Esophagus mucosa (tissue), 1 donor: ENCODE measurements around the gene CALML3. TPM values are rescaled to one million over a fixed set of nuclear protein-coding genes. Genes with fewer than 3 reads are reported as not detected.
"Not testable (repeated sequence)": the region's sequence is repeated elsewhere in the genome, so short reads cannot be mapped to it uniquely, and the experiment has no call there.

Source experiments
- ATAC-seq: fragments of 200-7000 bp; cut with Tn5 transposase; one replicate; pipeline ENCODE4 v1.9.1; 2020
- total RNA-seq: library from RNA; stranded (reverse); gene quantifications from one replicate; pipeline ENCODE4 v1.2.4, GENCODE V29; 2023
- donor health status: DM: yes; HTN: yes; CAD: no.

CALML3 gene
- total RNA-seq, 1 donor from 2014 or later = 501 TPM

DNA sequence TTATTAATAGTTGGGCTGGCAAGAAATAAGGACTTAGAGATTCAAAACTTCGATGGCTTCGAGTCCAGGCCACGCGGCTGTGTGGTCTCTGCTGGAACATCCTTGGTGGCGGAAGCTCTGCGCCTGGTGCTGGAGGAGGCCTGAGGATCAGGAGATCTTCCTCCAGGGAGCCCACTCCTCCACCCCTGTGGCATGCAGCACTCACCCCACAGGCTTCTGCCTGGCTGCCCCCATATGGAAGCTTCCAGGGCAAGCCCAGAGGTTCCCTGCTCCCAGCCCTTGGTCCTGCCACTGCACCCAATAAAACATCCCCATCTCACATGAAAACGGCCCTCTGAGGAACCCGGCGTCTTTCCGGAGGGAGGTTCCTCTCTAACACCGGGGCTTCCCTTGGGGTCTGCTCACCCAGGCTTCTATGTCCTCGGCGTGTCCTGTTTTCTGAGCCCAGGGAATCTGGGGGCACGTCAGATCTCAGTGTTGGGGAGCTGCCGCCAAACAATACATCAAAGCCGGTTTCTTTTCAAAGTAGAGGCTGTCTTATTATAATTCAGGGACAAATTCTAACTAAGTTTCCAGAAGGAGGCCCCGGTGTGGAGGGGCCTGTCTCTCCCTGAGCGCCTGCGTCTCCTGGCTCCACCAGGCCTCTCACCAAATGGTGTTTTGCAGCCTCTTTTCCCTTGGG lies 32.4 kb downstream of the CALML3 start:
- ATAC-seq = no peak

DNA sequence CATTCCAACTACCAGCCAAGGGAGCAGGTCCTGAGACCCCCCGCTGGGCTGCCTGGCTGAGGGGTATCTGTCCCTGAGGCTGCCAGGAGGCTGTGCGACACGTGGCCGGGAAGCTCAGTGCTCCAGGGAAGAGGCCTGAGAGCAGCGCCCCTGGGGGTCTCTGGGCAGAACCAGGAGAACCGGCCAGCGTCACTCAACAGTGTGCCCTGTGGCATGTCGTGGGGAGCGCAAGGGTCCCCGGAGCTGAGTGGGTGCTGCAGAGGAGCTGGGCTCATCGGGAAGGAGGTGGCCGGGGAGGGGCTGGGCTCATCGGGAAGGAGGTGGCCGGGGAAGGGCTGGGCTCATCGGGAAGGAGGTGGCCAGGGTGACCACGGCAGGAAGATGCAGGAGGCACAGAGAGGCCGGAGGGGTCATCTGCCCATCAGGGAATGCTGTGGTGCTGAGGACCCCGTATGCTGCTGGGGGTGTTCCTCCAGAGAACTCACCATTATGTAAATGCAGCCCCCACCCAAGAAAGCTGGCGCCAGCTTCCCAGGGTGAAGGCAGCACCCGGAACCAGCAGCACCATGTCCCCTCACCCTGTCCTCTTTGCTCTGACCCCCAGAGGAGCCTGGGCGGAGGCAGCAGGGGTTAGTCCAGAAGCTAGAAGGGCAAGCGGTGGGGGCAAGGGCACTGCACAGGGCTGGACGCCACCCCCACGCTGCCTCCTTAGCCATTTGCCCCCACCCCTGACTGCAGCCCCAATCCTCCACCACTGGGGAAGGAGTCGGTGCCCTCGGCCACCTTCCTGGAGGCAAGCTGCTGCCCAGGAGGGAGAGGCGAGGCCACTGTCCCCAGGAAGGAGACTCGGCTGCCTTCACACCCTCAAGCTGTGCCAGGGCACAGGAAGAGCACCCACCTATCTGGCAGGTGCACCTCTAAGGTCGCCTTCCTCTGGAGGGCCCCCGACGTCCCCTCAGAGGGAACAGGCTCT lies 33.3 kb downstream of the CALML3 start:
- no peak for ATAC-seq

- not testable (repeated sequence) for ATAC-seq
These were observed 34.3 kb downstream of the CALML3 start for GRCh38 chr10:5559022-5559421.

- ATAC-seq = no peak
These were observed 34.9 kb downstream of the CALML3 start for GRCh38 chr10:5559642-5560141.

DNA sequence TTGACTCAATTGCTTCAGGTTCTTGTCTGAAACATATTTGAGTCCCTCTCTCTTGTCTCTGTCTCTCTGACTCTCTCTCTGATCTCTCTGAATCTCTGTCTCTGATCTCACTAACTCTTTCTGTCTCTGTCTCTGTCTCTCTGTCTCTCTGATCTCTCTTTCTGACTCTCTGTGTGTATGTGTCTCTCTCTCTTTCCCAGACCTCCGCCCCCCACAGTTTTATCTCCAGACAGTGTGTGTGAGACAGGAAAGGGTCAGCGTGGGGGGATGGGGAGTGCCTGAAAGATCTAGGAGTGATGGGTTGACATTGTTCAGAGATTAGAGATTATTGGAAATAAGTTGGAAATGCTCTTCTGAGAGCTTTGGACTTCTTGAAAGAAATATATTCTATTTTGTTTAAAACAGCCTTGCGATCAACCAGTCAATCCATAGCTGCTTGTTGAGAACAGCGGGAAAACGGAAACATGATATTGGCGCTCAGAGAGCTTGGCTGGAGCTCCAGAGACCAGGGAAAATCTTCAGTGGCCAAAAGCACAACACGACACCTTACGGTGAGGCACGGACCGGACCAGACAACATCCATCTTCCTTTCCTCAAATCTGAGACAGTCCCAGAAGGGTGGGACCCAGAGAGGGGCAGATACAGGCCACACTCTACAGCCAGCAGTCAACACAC lies 35.5 kb downstream of the CALML3 start:
- no peak for ATAC-seq

DNA sequence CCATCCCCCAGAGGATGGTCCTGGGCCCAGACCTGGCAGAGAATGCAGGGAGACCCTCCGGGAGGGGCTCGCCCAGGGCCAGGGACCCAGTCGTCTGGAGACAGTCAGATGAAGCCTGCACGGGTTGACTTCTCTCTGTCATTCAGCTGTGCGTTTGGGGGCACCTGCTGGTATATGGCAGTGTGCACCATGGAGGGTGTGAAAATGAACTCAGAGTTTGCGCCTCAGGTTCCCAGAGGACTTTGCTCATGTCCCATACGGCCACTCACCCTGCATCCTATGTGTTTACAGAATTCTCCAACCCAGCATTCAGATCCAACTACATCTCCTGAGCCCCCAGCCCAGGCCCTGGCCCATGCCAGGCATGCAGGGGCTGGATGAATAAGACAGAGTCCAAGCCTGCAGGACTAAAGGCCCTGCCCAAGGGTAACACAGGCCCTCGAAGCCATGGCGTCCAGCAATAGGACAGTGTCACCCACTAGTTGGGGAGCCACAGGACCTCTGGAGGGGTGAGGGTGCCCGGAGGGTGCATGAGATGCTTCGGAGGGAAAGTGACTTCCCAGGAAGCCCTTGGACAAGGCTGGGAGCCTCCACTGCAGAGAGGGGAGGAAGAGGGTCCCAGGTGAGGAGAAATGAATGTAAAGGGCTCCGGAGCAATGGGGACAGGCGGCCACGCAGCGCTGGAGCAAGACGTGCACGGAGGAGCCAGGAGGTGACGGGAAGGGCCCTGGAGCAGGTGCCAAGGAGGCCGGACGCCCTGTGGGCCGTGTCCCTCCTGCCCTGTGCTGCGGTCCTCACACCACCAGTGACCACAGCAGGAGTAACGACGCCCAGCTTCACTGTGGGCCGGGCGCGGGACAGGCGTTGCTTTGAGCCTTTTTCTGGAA lies 36.3 kb downstream of the CALML3 start:
- ATAC-seq = no peak

DNA sequence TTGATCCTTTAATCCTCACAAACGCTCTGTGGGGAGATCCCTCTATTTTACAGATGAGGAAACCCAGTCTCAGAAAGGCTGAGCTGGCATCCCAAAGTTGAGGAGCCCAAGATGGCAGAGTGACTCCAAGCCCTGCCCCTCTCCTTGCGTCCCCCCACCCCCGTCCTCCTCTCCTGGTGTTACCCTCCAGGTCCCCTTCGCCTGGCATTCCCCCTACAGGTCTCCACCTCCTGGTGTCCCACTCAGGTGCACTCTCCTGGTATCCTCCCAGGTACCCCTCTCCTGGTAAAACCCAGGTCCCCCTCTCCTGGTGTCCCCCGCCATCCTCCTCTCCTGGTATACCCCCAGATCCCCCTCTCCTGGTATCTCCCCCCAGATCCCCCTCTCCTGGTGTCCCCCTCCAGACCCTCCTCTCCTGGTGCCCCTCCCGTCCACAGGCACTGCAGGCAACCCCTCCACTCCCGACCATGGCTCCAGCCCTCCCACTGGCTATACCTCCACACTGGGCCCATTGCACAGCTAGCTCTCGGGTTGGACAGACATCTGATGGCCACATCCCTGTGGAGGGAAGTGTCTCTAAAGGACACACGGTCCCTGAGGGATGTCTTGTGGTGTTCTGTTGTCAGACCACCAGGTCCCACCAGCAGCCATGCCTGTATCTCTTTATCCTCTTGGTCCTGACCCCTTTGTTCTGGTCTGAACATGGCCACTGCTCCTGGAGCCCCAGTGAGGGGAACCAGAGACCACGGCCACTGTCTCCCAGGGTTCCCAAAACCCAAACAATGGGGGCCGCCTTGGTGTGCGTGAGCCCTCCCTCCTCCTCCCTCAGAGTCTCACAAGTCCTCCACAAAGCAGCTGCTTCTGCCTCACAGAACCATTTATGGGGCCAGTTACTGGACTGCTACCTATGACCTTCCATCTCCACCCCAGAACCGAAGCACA lies 37.2 kb downstream of the CALML3 start:
- ATAC-seq = no peak

GRCh38 chr10:5563321-5563961 lies 38.7 kb downstream of the CALML3 start:
- no peak for ATAC-seq

DNA sequence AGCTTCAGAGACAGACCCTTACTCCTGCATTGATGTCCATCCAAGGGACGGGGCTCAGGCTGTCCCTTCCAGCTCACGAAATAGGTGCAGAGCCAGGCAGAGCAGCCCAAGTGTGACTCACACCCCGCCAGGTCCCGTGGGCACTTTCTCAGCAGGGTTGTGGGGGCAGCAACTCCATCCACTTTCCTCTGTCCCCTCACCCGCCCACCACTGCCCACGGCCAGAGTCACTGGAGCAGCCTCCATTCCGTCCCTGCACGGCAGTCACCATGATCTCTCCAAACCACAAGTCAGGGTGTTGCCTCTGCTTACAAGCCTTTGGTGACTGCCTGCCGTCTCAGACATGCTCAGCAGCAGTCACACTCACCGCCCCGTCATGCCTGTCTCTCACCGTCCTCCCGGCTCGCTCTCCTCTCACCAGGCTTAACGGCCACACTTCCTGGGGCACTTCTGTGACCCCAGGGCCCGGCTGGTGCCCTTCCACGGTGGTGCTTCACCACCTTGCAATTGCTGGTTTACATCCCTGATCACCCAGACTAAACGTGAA lies 39.3 kb downstream of the CALML3 start:
- ATAC-seq = peak; percentile 68

DNA sequence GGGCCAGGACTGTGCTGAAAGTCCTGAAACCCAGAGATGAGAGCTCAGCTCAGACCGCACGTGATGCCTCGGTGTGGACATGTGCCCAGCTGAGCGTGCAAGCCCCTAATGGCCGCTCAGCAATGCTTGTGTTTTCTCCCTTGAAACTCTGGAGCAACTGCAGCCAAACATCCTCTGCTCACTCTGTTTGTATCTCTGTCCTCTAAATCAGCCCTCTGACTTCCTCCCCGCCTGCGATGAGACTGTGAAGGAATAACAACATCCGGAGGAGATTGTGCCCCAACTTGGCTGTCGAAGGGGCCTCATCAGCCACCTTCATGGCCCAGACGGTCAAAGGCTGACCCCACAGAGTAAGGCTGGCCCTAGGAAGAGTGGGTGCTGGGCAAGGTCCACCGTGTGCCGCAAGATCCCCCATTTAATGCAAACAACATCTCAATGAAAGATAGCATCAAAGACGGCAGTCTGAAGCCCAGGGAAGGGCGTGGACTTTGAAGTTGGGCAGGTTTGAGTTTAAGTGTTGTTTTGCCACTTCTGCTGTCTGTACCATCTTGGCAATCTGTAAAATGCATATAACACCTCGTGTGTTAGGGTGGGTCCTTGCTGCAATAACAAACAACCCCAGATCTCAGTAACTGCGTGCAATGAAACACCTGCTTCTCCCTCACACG lies 39.9 kb downstream of the CALML3 start:
- no peak for ATAC-seq

- ATAC-seq = no peak
These were observed 40.4 kb downstream of the CALML3 start for GRCh38 chr10:5565205-5565545.

DNA sequence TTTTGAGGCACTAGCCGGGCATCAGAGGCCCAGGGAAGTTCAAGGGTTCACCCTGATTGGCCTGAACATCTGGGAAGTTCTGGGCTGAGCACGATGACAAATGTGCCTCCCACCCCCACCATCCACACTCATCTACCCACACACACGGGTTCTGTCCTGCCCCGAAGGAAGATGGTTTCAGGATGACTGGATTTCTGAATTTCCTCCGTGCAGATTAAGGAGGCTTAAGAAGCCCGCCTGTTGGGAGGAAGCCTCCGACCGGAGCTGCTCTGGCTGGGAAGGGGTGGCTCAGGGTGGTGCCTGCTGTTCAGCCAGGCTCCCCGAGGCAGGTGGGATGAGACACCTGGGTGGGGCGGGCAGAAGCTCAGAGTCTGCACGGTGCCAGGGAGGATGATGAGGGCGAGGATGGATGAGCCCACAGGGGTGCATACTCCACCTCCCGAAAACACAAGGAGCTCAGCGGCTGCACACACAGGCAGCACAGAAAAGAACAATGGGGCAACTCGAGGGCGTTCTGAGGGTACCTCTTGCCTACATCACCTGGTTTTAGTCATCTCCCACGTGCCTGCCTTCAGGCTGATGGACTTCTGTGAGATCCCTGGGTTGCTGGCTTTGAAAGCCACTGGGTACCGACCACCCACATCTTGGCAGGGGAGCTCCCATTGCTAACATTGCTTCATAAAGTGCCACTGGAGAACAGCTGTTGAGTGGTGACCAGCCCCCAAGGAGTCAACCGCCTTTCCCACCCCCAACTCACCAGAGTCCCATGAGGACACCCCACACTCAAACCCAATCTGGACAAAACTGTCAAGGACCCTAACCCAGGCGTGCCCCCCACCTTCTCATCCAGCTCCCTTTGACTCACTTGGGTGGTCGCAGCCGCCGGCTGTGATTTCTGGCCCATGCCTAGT lies 41.2 kb downstream of the CALML3 start:
- ATAC-seq = peak; percentile 91

DNA sequence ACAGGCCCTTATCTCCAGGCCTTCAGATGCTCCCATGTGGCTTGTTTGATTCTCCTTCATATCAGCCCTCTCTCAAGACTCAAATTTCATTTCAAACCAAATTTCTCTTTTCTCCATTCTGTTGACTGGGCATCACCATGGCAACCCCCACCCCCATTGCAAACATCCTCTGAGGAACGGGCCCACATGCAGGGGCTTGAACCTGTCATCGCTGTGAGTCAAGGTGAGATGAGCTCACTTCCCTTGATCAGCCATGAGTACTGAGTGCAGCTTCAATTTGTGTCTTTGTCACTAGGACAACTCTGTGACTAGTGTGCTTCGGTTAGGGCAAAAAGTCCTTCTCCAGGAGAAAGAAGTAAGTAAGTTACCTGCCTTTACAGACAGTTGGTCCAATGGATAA lies 41.9 kb downstream of the CALML3 start:
- ATAC-seq = peak; percentile 45

- no peak for ATAC-seq
These were observed 42.7 kb downstream of the CALML3 start for GRCh38 chr10:5567477-5567876.

DNA sequence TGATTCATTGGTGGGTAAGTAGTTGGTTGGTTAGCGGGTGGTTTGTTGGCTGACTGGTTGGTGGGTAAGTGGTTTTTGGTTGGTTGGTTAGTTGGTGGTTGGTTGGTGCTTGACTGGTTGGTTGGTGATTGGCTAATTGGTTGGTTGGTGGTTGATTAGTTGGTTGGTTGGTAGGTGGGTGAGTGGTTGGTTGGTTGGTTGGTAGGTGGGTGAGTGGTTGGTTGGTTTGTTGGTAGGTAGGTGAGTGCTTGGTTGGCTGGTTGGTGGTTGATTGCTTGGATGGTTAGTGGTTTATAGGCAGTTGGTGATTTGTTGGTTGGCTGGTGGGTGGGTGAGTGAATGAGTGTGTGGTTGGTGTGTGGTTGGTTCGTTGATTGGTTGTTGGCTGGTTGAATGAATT lies 44.2 kb downstream of the CALML3 start:
- no peak for ATAC-seq

DNA sequence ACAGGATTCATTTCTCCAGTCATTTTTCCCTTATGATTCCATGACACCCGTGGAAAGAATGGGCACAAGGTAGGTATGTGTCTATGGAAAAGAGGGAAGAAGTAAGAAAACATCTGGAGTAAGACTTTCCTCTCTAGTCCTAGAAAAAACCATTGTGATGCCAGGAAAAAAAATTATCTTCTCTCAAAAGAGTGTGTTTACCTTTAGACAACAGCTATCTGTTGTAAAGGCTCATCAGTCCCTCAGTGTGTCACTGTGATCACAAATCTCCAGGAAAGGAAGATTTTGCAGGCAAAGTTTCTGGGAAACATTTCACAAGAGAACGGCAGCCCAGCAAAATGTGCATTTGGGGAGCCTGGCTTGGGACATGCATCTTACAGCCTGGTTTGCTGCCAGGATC lies 44.8 kb downstream of the CALML3 start:
- no peak for ATAC-seq

- ATAC-seq = no peak
These were observed 45.4 kb downstream of the CALML3 start for GRCh38 chr10:5570007-5570655.
